Astrocyte (in vitro differentiated cells and primary cell): ENCODE data around the gene MAP10.

Experiments used
- CTCF ChIP-seq: IDR thresholded peaks from 2 replicates; pipeline ENCODE4 v1.5.1; 2011; ENCODE audit warnings: low read depth, mild to moderate bottlenecking, inconsistent platforms, low read length, moderate library complexity; ENCODE audit not compliant: insufficient read depth
- EZH2 ChIP-seq: IDR thresholded peaks from 2 replicates; pipeline ENCODE4 v1.6.1; 2012; ENCODE audit warnings: mild to moderate bottlenecking, low read length, inconsistent platforms; ENCODE audit not compliant: insufficient read depth

DNA sequence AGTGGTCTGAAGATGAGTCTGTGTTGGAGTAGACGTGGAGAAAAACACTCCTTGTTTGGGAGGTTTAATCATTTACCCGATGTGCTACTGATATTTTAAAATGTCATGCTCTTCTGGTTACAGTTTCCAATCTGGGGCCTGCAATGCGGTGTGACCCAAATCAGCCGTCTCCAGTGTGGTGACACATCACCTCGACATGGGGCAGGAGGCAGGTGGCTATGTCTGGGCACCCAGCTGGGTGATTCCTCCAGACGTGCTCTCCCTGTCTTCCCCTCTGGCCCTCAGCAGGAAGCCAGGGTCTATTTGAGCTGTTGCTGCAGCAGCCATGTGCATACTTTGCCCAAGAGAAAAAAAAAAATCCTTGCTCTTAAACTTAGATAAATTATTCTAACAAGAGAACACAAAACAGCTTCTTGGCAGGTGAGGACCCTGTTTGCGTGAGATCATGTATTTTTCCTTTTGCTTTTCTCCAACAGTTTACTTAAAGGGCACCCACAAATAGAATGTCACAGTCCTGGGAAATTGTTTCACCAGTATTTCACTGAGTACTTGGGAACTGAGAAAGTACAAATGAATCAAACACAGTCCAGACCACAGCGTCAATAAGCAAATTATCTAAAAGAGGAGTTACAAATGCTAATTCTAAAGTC lies 38.9 kb upstream of the MAP10 start:
- TF ChIP-seq CTCF, result no peak
- TF ChIP-seq EZH2, result no peak
